Stimulated activated effector memory CD8-positive, alpha-beta T cell treated with anti-CD3 and anti-CD28 coated beads, Interleukin-12 subunit alpha, Interleukin-12 subunit beta, amount 100 ng/mL, for 72 hours (primary cell): Measurements from ENCODE around the gene EEFSEC.

Experiments used
- ATAC-seq: fragments of 150-1000 bp; cut with Tn5 transposase; 2 replicates; pipeline ENCODE4 v1.10.0; 2021
- DNase-seq, 2 donors: peaks; one replicate each; pipeline ENCODE4 v3.0.0; 2021 to 2022; ENCODE audit warnings: low spot score in 2 of 2
- H3K27ac Mint-ChIP-seq: one replicate; pipeline ENCODE4 v1.8.0; 2022; ENCODE audit warnings: mild to moderate bottlenecking, mixed read lengths
- H3K36me3 Mint-ChIP-seq: one replicate; pipeline ENCODE4 v1.8.0; 2022; ENCODE audit warnings: mild to moderate bottlenecking, mixed read lengths
- H3K4me1 Mint-ChIP-seq: one replicate; pipeline ENCODE4 v1.8.0; 2022; ENCODE audit warnings: mixed read lengths
- H3K4me3 Mint-ChIP-seq: one replicate; pipeline ENCODE4 v1.8.0; 2022; ENCODE audit warnings: mild to moderate bottlenecking, mixed read lengths
- H3K9me3 Mint-ChIP-seq: one replicate; pipeline ENCODE4 v1.8.0; 2022; ENCODE audit warnings: mixed read lengths

The EEFSEC gene

DNA sequence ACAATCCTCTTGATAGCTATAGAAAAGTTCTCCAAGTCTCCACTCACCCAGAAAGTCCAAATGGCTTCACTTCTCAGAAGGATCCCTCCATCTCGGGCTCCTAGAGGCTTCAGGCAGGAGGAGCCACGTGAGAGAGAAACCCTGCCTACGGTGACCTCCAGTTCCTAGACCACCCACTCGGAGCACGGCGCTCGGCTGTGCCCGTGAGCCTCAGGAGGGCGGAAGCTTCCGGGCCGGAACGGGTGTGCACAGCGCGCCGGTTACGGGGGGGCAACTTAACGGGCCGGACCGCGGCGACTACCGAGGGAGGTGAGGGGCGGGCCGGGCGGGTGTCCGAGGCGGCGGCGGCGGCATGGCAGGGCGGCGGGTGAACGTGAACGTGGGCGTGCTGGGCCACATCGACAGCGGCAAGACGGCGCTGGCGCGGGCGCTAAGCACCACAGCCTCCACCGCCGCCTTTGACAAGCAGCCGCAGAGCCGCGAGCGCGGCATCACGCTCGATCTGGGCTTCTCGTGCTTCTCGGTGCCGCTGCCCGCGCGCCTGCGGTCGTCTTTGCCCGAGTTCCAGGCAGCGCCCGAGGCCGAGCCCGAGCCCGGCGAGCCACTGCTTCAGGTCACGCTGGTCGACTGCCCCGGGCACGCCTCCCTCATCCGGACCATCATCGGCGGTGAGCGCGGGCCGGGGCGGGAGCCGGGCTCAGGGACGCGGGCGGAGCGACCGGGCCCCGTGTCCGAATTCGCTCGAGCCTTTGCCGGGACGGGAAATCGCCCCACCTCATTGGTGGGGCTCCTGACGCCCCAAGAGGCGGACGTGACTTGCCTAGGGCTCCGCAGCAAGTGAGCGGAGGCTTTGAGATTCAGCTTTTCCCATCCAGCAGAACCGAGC, at the start of gene EEFSEC:
TSS of gene EEFSEC (plus strand) at position 326 of the 886 bp plus-strand sequence. CDS start at position 353, 27 bp downstream.
- Mint-ChIP-seq H3K4me3 (peak within 1 kb of the TSS; percentile 79), H3K27ac (peak within 1 kb of the TSS; percentile 90), H3K36me3 (peaks cover 5% of the 10 kb centered on the region), H3K9me3 (peaks cover 4% of the 10 kb centered on the region), H3K4me1 (peaks cover 29% of the 10 kb centered on the region)
- ATAC-seq (peak; percentile 94), DNase-seq (peak; percentile 91 to 97)

DNA sequence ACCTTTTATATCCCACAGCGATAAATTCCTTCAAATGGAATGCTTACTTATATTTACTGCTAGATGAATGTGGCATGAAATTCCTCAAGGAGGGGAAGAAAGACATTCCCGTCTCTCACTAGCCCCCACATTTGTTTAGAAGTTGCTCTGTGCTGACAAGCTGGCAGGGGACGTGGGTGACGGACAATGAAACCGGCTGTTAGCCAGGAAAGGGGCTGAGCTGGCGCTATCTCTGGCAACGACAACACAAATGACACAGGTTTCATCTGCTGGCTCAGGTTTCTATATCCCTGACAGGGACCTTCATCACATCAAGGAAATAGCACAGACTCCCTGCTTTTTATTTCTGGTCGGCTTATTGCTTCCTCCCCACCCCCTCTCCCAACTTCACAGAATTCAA, 45.4 kb upstream of the EEFSEC start:
- H3K4me3 Mint-ChIP-seq = no peak overlapping the region
- peaks cover 89% of the 10 kb centered on the region for H3K36me3 Mint-ChIP-seq
- H3K4me1 Mint-ChIP-seq = peaks cover 18% of the 10 kb centered on the region
- DNase-seq (no peak), ATAC-seq (no peak)
- no peaks in the 10 kb centered on the region for H3K9me3 Mint-ChIP-seq
- H3K27ac Mint-ChIP-seq = no peak overlapping the region

DNA sequence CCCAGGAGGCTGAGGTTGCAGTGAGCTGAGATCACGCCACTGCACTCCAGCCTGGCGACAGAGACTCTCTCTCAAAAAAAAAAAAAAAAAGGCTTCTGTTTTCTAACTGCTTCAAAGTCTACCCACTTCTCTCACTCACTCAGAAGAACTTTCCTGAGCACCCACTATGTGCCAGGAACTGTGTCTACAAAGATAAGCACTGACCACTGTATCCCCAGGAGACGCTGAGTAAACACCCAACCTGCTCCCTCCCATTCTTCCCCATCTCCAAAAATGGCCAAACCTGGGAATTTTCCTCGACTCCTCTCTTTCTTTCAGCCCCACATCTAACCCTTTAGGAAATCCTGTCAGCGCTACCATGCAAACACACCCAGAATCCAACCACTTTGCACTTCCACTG, 42.1 kb upstream of the EEFSEC start:
- no peaks in the 10 kb centered on the region for H3K9me3 Mint-ChIP-seq
- H3K4me1 Mint-ChIP-seq = peaks cover 41% of the 10 kb centered on the region
- ATAC-seq (no peak), DNase-seq (no peak)
- peak overlapping the region; percentile 98 for H3K27ac Mint-ChIP-seq
- peaks cover 81% of the 10 kb centered on the region for H3K36me3 Mint-ChIP-seq
- no peak overlapping the region for H3K4me3 Mint-ChIP-seq

- Mint-ChIP-seq H3K36me3 (peaks cover 87% of the 10 kb centered on the region), H3K4me1 (peaks cover 41% of the 10 kb centered on the region), H3K4me3 (peak overlapping the region; percentile 56), H3K9me3 (no peaks in the 10 kb centered on the region), H3K27ac (peak overlapping the region; percentile 98)
- ATAC-seq = peak; percentile 97
- DNase-seq = peak; percentile 24 to 76
Measured at GRCh38 chr3:128112357-128112968, 40.8 kb upstream of the EEFSEC start.

DNA sequence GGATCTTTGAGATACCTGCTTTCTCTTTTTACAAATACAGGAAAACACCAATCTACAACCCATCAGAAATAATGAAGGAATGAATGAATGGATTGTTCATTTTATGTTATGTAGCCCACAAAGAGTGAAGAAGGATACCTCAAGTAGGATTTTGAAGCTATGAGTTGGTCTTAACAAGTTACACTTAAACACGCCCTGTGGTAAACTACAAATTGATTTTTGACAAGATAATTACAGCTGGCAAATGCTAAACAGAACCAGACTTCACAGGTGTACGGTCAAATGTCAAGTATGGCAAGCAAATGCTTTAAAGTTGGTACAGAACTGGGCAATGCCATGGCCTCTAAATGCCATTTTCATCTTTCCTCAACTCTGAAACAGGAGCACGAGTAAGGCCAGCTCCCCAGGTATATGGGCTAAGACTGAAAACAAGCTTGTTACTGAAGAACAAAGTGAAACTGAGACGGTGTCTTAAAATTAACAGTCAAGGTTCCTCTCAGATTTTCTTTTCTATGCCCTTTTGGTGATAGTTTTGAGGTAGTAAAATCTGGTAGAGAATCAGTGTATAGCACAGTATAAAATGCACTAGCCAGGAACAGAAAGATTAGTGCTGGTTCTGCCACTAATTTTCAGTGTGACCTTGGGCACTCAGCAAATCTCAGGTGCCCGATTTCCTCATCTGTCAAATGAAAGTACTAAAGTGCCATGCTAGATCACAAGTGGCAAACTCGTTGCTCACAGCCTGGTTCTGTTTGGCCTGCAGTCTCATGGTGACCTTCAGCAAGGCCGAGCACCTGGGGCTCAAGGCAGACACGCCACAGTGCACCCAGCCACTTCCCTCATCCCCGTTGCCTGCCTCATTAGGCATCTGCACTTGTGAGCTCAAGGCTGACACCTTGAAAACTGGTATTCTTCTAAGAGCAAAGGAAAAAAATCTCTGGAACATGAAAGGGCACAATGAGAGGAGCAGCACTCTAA, 39.2 kb upstream of the EEFSEC start:
- peak overlapping the region; percentile 56 for H3K4me3 Mint-ChIP-seq
- ATAC-seq = no peak
- H3K36me3 Mint-ChIP-seq = peaks cover 92% of the 10 kb centered on the region
- H3K27ac Mint-ChIP-seq = peak overlapping the region; percentile 98
- no peaks in the 10 kb centered on the region for H3K9me3 Mint-ChIP-seq
- no peak for DNase-seq
- peaks cover 41% of the 10 kb centered on the region for H3K4me1 Mint-ChIP-seq

GRCh38 chr3:128122013-128122412, 31.3 kb upstream of the EEFSEC start:
- Mint-ChIP-seq H3K9me3 (peaks cover 2% of the 10 kb centered on the region), H3K4me3 (peak overlapping the region; percentile 99), H3K36me3 (peaks cover 33% of the 10 kb centered on the region), H3K27ac (no peak overlapping the region), H3K4me1 (peaks cover 27% of the 10 kb centered on the region)
- DNase-seq (no peak), ATAC-seq (no peak)

GRCh38 chr3:128123156-128123537, 30.1 kb upstream of the EEFSEC start:
- Mint-ChIP-seq H3K27ac (peak overlapping the region; percentile 98), H3K9me3 (peaks cover 2% of the 10 kb centered on the region)

GRCh38 chr3:128123538-128124368, 29.5 kb upstream of the EEFSEC start, which contains the start of gene RUVBL1:
RUVBL1 (minus strand) TSS chr3:128123812; CDS start chr3:128123724, 88 bp downstream.
- H3K4me3 Mint-ChIP-seq = peak within 1 kb of the TSS; percentile 99
- ATAC-seq (peak; percentile 99), DNase-seq (peak; percentile 84 to 96)
- H3K9me3 Mint-ChIP-seq = peaks cover 2% of the 10 kb centered on the region
- H3K36me3 Mint-ChIP-seq = peaks cover 16% of the 10 kb centered on the region
- peaks cover 27% of the 10 kb centered on the region for H3K4me1 Mint-ChIP-seq
- peak within 1 kb of the TSS; percentile 98 for H3K27ac Mint-ChIP-seq

More at GRCh38 chr3:128123156-128123537, 30.1 kb upstream of the EEFSEC start:
- ATAC-seq (no peak), DNase-seq (no peak)
- Mint-ChIP-seq H3K36me3 (peaks cover 22% of the 10 kb centered on the region), H3K4me3 (peak overlapping the region; percentile 99), H3K4me1 (peaks cover 27% of the 10 kb centered on the region)

- ATAC-seq (no peak), DNase-seq (peak in 1 of 2 donors; percentile 23)
- Mint-ChIP-seq H3K4me3 (no peak overlapping the region), H3K27ac (no peak overlapping the region), H3K9me3 (peaks cover 2% of the 10 kb centered on the region), H3K36me3 (peaks cover 5% of the 10 kb centered on the region), H3K4me1 (peaks cover 22% of the 10 kb centered on the region)
Measured at GRCh38 chr3:128127236-128127635, 26.0 kb upstream of the EEFSEC start.

GRCh38 chr3:128128251-128128650, 25.0 kb upstream of the EEFSEC start:
- Mint-ChIP-seq H3K27ac (no peak overlapping the region), H3K4me3 (no peak overlapping the region), H3K36me3 (peaks cover 5% of the 10 kb centered on the region), H3K4me1 (peaks cover 15% of the 10 kb centered on the region), H3K9me3 (peaks cover 2% of the 10 kb centered on the region)
- DNase-seq = peak in 1 of 2 donors; percentile 20
- ATAC-seq = no peak

DNA sequence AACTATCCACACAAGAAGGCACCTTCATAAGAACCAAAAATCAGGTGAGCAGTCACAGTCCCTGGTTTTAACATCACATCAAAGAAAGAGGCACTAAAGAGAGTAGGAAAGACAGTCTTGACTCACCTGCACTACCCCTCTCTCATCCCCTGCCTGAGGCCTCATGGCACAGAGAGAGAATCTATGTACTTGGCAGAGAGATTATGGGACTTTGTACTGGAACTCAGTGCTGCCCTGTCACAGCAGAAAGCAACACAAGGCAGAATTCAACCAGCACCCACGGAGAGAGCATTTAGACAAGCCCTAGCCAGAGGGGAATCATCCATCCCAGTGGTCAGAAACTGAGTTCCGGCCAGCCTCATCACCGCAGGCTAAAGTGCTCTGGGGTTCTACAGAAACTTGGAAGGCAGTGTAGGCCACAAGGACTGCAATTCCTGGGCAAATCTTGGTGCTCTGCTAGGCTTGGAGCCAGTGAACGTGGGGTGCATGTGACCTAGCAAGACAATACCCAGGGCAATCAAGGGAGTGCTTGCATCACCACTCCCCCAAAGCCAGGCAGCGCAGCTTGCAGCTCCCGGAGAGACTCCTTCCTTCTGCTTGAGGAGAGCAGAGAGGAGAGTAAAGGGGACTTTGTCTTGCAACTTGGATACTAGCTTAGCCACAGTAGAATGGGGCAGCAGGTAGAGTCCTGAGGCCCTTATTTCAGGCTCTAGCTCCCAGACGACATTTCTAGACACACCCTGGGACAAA, 21.2 kb upstream of the EEFSEC start:
- no peak for ATAC-seq
- Mint-ChIP-seq H3K9me3 (no peaks in the 10 kb centered on the region), H3K36me3 (no peaks in the 10 kb centered on the region), H3K27ac (no peak overlapping the region), H3K4me1 (no peaks in the 10 kb centered on the region), H3K4me3 (no peak overlapping the region)
- DNase-seq = peak in 1 of 2 donors; percentile 41

GRCh38 chr3:128133273-128133883, 19.9 kb upstream of the EEFSEC start:
- Mint-ChIP-seq H3K27ac (no peak overlapping the region), H3K36me3 (no peaks in the 10 kb centered on the region), H3K9me3 (no peaks in the 10 kb centered on the region), H3K4me1 (no peaks in the 10 kb centered on the region), H3K4me3 (no peak overlapping the region)
- DNase-seq (peak in 1 of 2 donors; percentile 61), ATAC-seq (peak; percentile 66)

- no peaks in the 10 kb centered on the region for H3K9me3 Mint-ChIP-seq
- no peak for DNase-seq
Measured at GRCh38 chr3:128143496-128143895, 9.8 kb upstream of the EEFSEC start.

More at GRCh38 chr3:128143496-128143895, 9.8 kb upstream of the EEFSEC start:
- Mint-ChIP-seq H3K27ac (no peak overlapping the region), H3K36me3 (no peaks in the 10 kb centered on the region), H3K4me3 (no peak overlapping the region), H3K4me1 (no peaks in the 10 kb centered on the region)
- no peak for ATAC-seq
